GM19238 (cell line): ENCODE data around the gene ANKRD2.

Experiments used
- DNase-seq: peaks from one replicate; pipeline ENCODE4 v3.0.0; 2011; ENCODE audit warnings: low spot score; ENCODE audit not compliant: insufficient read length

ANKRD2 gene

GRCh38 chr10:97596101-97597082, 23.8 kb downstream of the ANKRD2 start:
- no peak for DNase-seq

GRCh38 chr10:97597778-97598177, 25.2 kb downstream of the ANKRD2 start:
- no peak for DNase-seq

GRCh38 chr10:97598407-97599271, 26.1 kb downstream of the ANKRD2 start:
- no peak for DNase-seq

- DNase-seq: no peak
Observed at GRCh38 chr10:97599272-97599619, 26.7 kb downstream of the ANKRD2 start.

GRCh38 chr10:97600616-97601015, 28.0 kb downstream of the ANKRD2 start:
- DNase-seq: no peak

- DNase-seq: no peak
Observed at GRCh38 chr10:97601268-97602215, 29.0 kb downstream of the ANKRD2 start.

GRCh38 chr10:97607095-97607636, 34.6 kb downstream of the ANKRD2 start:
- no peak for DNase-seq

- no peak for DNase-seq
Observed at GRCh38 chr10:97608991-97609561, 36.5 kb downstream of the ANKRD2 start.

GRCh38 chr10:97611473-97611872, 38.9 kb downstream of the ANKRD2 start:
- no peak for DNase-seq

- DNase-seq: no peak
Observed at GRCh38 chr10:97612386-97612785, 39.8 kb downstream of the ANKRD2 start.

- DNase-seq: no peak
Observed at GRCh38 chr10:97618285-97618684, 45.7 kb downstream of the ANKRD2 start.

GRCh38 chr10:97618733-97619132, 46.2 kb downstream of the ANKRD2 start:
- DNase-seq: no peak

GRCh38 chr10:97623277-97623676, 50.7 kb downstream of the ANKRD2 start:
- no peak for DNase-seq

GRCh38 chr10:97627731-97628130, 55.2 kb downstream of the ANKRD2 start:
- no peak for DNase-seq

GRCh38 chr10:97628228-97628627, 55.6 kb downstream of the ANKRD2 start:
- DNase-seq: no peak

GRCh38 chr10:97629289-97629688, 56.7 kb downstream of the ANKRD2 start:
- DNase-seq: no peak

GRCh38 chr10:97631098-97631497, 58.5 kb downstream of the ANKRD2 start:
- no peak for DNase-seq

GRCh38 chr10:97632949-97633884, 60.6 kb downstream of the ANKRD2 start, which contains the start of gene MORN4:
Gene MORN4, minus strand, starts transcription at chr10:97633500. Its CDS starts 13,847 bp downstream, at chr10:97619653.
- DNase-seq: peak; percentile 87
